Measurements from ENCODE around the gene PTCH2.
A peak's percentile ranks its signal among the peaks of the same experiment; 100 is the strongest.

Gene PTCH2

DNA sequence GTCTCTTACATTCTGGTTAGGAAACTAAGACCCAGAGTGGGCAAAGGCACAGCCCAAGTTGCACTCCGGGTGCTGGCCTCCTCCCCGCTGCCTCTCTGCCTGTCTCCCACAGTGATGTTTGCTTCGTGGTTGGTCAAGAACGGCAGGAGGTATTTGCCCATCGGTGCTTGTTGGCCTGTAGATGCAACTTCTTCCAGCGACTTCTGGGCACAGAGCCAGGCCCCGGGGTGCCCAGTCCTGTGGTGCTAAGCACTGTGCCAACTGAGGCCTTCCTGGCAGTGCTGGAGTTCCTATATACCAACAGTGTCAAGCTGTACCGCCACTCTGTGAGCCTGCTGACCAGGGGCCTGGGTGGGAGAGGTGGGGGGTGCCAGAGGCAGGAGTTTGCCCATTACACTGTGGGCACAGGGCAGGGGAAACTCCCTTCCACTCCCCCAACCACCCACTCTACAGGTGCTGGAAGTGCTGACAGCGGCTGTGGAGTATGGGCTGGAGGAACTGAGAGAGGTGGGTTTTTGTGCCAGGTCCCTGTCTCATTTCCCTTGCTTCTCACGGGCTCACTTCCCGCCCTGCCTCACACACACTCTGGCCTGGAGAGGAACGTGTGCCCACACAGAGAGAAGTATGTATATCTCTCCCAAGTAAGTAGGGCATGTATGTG, 32.8 kb downstream of the PTCH2 start:
- TF ChIP-seq EZH2 (IDR thresholded peaks at IDR 0.05; ENCODE audit: borderline replicate concordance, low read length) = no peak
- TF ChIP-seq, protein P1, sequence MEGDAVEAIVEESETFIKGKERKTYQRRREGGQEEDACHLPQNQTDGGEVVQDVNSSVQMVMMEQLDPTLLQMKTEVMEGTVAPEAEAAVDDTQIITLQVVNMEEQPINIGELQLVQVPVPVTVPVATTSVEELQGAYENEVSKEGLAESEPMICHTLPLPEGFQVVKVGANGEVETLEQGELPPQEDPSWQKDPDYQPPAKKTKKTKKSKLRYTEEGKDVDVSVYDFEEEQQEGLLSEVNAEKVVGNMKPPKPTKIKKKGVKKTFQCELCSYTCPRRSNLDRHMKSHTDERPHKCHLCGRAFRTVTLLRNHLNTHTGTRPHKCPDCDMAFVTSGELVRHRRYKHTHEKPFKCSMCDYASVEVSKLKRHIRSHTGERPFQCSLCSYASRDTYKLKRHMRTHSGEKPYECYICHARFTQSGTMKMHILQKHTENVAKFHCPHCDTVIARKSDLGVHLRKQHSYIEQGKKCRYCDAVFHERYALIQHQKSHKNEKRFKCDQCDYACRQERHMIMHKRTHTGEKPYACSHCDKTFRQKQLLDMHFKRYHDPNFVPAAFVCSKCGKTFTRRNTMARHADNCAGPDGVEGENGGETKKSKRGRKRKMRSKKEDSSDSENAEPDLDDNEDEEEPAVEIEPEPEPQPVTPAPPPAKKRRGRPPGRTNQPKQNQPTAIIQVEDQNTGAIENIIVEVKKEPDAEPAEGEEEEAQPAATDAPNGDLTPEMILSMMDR (IDR thresholded peaks at IDR 0.05; ENCODE audit: low read length) = no peak
- Histone ChIP-seq H2AFZ (ENCODE audit: low read length) (no peak overlapping the region), H3F3A (ENCODE audit: insufficient read depth, low read length) (no peaks in the 10 kb centered on the region), H3K9me2 (ENCODE audit: low read depth, low read length) (no peaks in the 10 kb centered on the region), H3K27me3 (ENCODE audit: insufficient read depth, low read length) (no peaks in the 10 kb centered on the region), H3K36me3 (ENCODE audit: insufficient read depth, low read length) (0 out of 2 replicates have a peak, but pooled peaks cover 3% of the 10 kb centered on the region), H3K9me3 (ENCODE audit: low read length) (no peaks in the 10 kb centered on the region), H3K9ac (ENCODE audit: low read length) (peak overlapping the region; percentile 6; the same call in 1 of the 2 replicates), H3K79me2 (ENCODE audit: insufficient read depth, low read length) (no peaks in the 10 kb centered on the region), H4K20me1 (ENCODE audit: insufficient read depth, low read length) (no peaks in the 10 kb centered on the region), H3K27ac (ENCODE audit: low read depth, low read length, poor library complexity, severe bottlenecking) (peak overlapping the region; percentile 90), H3K4me3 (ENCODE audit: low read depth, low read length, poor library complexity, severe bottlenecking) (no peak overlapping the region), H3K4me2 (ENCODE audit: low read length) (peak overlapping the region; percentile 27; the same call in 1 of the 2 replicates), H3K4me1 (ENCODE audit: insufficient read depth, low read length, severe bottlenecking) (peaks cover 55% of the 10 kb centered on the region)

DNA sequence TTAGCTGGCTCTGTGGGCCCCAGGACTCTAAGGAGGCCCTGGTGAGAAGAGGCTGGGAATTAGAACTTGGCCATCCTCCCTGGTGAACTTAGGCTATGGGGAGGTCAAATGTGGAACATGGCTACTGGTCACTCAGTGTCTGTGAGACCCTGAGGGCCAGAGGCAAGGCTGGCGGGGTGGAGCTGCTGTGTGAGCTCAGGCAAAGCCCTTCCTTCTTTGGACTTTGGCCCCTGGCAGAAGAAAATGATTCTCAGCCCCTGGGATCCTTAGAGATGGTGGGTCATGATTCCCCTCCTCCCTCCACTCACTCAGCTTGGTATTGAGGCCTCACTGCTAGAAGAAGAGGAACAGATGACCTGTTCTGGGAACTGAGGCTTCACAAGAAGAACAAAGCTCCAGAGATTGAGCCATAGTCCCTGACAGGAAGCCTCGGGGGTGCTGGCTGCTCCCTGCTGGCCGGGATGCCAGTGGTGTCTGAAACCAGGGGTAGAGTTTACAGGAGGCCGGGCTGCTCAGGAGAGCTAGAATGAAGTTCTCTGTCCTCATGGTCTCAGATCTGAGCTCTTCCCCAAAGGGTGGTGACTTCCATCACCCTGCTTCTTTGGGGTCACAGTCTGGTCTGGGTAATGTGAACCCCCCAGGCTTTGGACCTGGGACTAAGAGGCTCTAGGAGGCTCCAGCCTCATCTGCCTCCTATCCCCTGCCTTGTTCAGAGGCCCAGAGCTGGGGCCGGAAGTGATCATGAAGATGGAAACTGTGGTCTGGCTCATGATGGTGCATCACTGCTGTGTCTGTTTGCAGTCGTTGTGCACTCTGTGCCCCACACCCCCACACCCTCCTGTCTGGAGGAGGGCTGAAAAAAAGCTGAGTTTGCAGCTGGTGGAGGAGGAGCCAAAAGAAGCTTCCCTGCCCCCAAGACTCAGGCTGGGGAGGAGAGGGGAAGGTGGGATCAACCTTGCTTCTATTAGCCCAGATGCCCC, 33.8 kb downstream of the PTCH2 start:
- peak overlapping the region; percentile 90 for H3K27ac ChIP-seq (ENCODE audit: low read depth, low read length, poor library complexity, severe bottlenecking)
- H3K79me2 ChIP-seq (ENCODE audit: insufficient read depth, low read length) = no peaks in the 10 kb centered on the region
- no peaks in the 10 kb centered on the region for H4K20me1 ChIP-seq (ENCODE audit: insufficient read depth, low read length)
- no peaks in the 10 kb centered on the region for H3F3A ChIP-seq (ENCODE audit: insufficient read depth, low read length)
- no peaks in the 10 kb centered on the region for H3K9me3 ChIP-seq (ENCODE audit: low read length)
- H3K9me2 ChIP-seq (ENCODE audit: low read depth, low read length) = no peaks in the 10 kb centered on the region
- H3K4me1 ChIP-seq (ENCODE audit: insufficient read depth, low read length, severe bottlenecking) = peaks cover 48% of the 10 kb centered on the region
- no peaks in the 10 kb centered on the region for H3K27me3 ChIP-seq (ENCODE audit: insufficient read depth, low read length)
- TF ChIP-seq, protein P1 (IDR thresholded peaks at IDR 0.05; ENCODE audit: low read length) = no peak
- no peak for TF ChIP-seq EZH2 (IDR thresholded peaks at IDR 0.05; ENCODE audit: borderline replicate concordance, low read length)
- H3K4me2 ChIP-seq (ENCODE audit: low read length) = peak overlapping the region; percentile 27
- peaks cover 9% of the 10 kb centered on the region; the same call in 1 of the 2 replicates for H3K36me3 ChIP-seq (ENCODE audit: insufficient read depth, low read length)
- peak overlapping the region; percentile 35 for H3K9ac ChIP-seq (ENCODE audit: low read length)
- no peak overlapping the region for H2AFZ ChIP-seq (ENCODE audit: low read length)
- H3K4me3 ChIP-seq (ENCODE audit: low read depth, low read length, poor library complexity, severe bottlenecking) = no peak overlapping the region

DNA sequence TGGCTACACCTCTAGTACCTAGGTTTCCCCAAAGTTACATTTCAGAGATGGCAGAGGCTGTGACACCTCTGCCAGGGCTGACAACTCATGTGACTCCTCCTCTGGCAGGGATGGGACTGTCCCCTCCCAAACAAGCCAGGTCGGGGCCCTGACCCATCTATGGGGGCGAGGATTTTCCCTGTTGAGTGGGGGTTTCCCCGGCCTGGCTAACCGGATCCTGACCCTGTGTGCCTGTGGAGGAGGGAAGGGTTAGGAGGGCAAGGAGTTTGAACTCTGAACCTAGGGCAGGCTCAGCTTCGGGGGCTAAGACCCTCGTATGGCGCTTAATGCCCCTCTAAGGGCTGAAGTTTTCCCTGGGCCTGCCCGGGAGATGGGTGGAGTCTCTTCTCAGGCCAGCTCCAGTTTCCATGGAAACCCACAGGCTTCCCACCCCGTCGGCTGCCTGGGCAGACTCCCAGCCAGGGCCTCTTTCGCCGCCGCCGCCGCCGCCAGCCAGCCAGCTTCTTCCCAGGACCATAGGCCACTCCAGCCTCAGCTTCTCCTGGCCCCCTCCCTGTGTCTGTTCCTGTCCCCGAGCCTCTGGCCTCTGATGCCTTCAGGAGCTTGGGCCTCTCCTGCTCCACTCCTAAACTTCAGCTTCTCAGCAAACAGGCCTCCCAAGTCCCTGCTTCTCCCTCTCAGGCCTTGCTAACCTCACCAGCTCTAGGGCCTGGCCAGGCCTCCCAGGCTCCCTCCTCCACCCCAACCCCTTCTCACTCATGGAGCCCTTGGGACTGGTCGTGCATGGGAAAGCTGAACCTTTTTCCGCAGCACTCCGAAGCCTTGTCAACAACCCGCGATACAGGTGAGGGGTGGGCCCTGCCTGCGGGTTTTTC, 34.8 kb downstream of the PTCH2 start, which contains the start of gene BTBD19:
TSS of gene BTBD19 (plus strand) at position 461 of the 875 bp plus-strand sequence. CDS start at position 759, 298 bp downstream.
- Histone ChIP-seq H3K9me3 (ENCODE audit: low read length) (no peaks in the 10 kb centered on the region), H3F3A (ENCODE audit: insufficient read depth, low read length) (no peaks in the 10 kb centered on the region), H2AFZ (ENCODE audit: low read length) (no peak within 1 kb of the TSS), H3K79me2 (ENCODE audit: insufficient read depth, low read length) (no peaks in the 10 kb centered on the region), H3K27me3 (ENCODE audit: insufficient read depth, low read length) (no peaks in the 10 kb centered on the region), H3K27ac (ENCODE audit: low read depth, low read length, poor library complexity, severe bottlenecking) (peak within 1 kb of the TSS; percentile 90), H3K4me1 (ENCODE audit: insufficient read depth, low read length, severe bottlenecking) (peaks cover 43% of the 10 kb centered on the region), H3K36me3 (ENCODE audit: insufficient read depth, low read length) (peaks cover 11% of the 10 kb centered on the region; the same call in 1 of the 2 replicates), H3K4me2 (ENCODE audit: low read length) (peak within 1 kb of the TSS; percentile 27), H3K9ac (ENCODE audit: low read length) (peak within 1 kb of the TSS; percentile 35), H3K9me2 (ENCODE audit: low read depth, low read length) (no peaks in the 10 kb centered on the region), H3K4me3 (ENCODE audit: low read depth, low read length, poor library complexity, severe bottlenecking) (no peak within 1 kb of the TSS), H4K20me1 (ENCODE audit: insufficient read depth, low read length) (no peaks in the 10 kb centered on the region)
- TF ChIP-seq EZH2 (IDR thresholded peaks at IDR 0.05; ENCODE audit: borderline replicate concordance, low read length) = no peak
- TF ChIP-seq, protein P1 (IDR thresholded peaks at IDR 0.05; ENCODE audit: low read length) = no peak
